ENCODE measurements around the gene TYW1B.
"Not testable (repeated sequence)": the region's sequence is repeated elsewhere in the genome, so short reads cannot be mapped to it uniquely, and the experiment has no call there.

TYW1B gene

DNA sequence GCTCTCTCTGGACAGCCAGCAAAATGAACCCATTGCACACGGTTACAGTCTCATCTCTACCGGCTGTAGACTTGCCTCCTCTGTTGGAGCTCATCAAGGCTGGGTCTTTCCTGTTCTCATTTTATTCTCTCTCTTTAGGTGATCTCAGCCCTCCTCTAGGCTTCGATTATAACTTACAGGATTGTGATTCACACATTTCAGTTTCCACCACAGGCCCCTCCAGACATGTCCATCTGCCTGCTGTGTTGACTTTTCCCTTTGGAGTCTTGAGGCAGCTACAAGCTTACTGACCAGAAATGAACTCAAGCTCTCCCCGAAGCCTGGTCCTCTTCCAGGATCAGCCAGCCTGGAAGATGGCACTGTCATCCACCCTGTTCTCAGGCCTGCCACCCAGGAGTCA, 268.5 kb downstream of the TYW1B start:
- not testable (repeated sequence) for DNase-seq (ENCODE audit: low spot score)

DNA sequence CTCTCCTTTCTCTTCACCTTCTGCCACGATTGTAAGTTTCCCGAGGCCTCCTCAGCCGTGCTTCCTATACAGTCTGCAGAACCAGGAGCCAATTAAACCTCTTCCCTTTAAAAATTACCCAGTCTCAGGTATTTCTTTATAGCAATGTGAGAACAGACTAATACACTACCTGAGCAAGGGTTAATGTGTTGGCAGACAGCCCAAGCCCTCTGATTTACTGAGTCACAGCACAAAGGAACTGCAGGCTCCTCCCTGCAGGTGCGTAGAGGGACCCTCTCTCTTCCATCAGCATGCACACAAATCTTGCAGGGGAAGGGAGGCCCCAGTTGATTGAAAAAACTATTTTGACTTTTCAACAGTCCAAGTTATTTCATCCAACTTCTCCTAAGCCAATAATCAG, 271.3 kb downstream of the TYW1B start:
- DNase-seq (ENCODE audit: low spot score): not testable (repeated sequence)

DNA sequence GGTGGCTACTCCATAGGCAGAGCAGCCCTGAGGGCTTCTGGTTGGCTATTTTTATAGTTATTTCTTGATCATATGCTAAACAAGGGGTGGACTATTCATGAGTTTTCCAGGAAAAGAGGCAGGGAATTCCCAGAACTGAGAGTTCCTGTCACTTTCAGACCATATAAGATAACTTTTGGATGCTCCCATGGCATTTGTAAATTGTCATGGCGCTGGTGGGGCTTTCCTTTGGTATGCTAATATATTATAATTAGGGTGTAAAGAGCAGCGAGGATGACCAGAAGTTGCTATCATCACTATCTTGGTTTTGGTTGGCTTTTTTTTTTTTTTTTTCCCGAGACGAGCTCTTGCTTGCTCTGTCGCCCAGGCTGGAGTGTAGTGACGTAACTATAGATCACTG, 272.8 kb downstream of the TYW1B start:
- DNase-seq (ENCODE audit: low spot score): not testable (repeated sequence)

DNA sequence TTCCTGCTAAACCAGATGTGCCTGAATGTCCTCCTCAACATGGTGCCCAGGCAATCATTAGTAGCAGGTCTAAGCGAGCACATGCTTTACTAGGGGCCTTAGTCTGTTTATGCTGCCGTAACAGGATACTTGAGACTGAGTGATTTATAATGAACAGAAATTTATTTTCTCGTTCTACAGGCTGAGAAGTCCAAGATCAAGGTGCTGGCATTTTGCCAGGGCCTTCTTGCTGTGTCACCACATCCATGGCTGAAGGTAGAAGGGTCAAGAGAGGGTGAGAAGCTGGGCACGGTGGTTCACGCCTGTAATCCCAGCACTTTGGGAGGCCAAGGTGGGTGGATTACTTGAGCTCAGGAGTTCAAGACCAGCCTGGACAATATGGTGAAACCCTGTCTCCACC, 273.6 kb downstream of the TYW1B start:
- not testable (repeated sequence) for DNase-seq (ENCODE audit: low spot score)

DNA sequence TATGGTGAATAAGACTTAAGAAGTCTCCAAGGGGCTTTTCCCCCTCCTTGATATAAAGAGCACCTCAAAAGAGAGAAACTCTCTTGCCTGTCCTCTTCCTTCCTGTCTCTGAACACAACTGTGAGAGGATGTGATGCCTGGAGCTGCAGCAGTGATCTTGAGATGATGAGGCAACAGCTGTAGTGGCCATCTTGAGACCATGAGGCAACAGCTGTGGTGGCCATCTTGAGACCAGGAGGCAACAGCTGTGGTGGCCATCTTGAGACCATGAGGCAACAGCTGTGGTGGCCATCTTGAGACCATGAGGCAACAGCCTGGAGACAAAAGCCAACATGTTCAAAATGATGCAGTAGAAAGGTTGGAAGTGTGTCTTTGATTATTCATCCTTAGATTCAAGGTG, 277.5 kb downstream of the TYW1B start:
- DNase-seq (ENCODE audit: low spot score): not testable (repeated sequence)

DNA sequence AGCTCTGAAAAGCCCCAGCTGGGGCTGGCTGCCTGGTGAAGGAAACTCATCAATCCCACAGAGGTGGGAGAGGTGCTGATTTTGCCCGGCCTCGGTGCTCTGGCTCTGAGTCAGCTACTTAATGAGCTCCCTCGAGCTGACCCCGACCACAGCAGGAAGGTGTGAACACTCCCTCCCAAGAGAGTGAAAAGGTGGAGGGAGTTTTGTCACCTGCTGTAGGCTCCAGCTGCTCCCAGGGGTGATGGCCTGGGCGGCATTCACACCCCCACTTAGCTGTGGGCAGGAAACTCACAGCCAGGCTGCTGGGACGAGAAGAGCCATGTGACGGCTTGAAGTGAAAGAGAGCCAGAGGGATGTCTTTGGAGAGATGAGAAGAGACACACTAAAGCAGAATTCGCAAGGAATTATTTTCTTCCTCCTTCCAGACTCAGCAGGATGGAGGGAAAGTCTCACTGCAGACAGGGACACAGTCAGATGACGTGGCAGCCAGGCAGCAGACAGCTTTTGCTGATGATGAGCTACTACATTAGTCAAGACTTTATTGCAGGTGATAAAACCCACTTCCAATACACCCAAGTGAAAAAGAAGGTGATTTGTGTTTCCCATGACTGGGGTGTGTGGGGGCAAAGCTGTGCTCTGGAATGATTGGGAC, 281.3 kb downstream of the TYW1B start:
- DNase-seq (ENCODE audit: low spot score): not testable (repeated sequence)

DNA sequence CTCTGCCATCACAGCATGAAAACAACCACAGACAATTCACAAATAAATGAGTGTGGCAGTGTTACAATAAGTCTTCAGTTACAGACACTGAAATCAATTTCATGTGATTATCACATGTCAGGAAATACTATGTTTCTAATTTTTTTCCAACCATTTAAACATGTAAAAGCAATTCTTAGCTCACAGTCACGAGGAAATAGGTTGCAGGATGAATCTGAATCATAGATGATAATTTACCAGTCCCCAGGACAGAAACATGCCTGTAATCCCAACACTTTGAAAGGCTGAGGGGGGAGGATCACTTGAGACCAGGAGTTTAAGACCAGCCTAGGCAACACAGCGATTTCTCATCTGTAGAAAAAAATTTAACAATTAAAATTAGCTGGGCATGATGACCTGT, 283.5 kb downstream of the TYW1B start:
- DNase-seq (ENCODE audit: low spot score): not testable (repeated sequence)

DNA sequence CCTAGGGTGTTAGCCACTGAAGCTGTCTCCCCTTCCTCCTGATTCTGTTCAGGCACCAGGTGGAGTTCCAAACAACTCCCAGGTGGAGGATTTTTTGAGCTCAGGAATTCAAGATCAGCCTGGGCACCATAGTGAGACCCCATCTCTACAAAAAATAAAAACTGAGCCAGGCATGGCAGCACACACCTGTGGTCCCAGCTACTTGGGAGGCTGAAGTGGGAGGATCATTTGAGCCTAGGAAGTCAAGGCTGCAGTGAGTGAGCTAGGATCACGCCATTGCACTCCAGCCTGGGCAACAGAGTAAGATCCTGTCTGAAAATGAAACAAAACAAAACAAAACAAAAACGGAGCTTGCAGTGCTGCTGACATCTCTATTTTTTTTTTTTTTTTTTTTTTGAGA, 287.1 kb downstream of the TYW1B start:
- no peak for DNase-seq (ENCODE audit: low spot score)

DNA sequence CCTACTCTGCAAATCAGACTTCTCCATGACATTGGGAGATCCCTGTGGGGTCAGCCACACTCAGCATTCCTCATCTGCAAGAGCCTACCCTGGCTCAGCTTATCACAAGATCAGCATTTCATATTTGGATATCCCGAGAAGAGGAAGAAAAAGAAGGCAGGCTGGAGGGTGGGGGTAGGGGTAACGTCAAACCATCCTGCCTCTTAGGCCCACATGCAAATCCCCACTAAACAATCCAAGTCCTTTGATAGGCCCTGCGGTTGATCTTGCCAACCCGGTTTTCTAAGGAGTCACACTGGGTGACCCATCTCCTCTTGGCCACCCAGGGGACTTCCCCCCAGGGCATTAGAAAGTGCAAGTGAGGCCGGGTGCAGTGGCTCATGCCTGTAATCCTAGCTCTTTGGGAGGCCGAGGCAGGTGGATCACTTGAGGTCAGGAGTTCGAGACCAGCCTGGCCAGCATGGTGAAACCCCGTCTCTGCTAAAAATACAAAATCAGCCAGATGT, 287.8 kb downstream of the TYW1B start:
- DNase-seq (ENCODE audit: low spot score): no peak

DNA sequence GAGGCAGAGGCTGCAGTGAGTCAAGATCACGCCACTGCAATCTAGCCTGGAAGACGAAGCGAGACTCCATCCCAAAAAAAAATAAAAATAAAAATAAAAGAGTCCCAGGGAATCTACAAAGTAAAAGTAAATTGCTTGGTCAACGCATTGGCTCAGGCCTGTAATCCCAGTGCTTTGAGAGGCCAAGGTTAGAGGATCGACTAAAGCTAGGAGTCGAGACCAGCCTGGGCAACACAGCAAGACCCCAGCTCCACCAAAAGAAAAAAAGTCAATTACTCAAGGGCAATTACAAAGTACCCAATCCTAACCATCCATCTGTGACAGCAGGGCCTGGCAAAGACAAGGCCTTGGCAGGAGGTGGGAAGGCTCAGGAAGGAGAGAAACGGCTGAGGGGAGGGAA, 288.3 kb downstream of the TYW1B start:
- no peak for DNase-seq (ENCODE audit: low spot score)

DNA sequence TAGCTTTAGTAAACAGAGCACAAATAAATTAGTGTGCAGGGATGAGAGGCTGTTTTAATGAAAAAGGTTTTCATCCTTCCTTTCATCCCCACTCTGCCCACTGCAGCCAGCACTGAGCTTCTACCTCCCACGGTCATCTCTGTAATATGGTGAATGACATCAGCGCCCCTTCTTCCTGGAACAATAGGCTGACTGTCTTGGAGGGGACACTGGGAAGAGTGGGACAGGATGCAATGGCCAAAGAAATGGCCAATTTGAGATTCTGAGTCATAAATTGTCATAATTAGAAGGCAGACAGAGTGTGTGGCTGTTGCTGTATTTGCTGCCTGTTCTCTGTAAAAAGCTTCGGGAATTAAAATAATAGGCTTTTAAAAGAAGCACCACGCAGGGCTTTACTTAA, 289.1 kb downstream of the TYW1B start:
- DNase-seq (ENCODE audit: low spot score): no peak

DNA sequence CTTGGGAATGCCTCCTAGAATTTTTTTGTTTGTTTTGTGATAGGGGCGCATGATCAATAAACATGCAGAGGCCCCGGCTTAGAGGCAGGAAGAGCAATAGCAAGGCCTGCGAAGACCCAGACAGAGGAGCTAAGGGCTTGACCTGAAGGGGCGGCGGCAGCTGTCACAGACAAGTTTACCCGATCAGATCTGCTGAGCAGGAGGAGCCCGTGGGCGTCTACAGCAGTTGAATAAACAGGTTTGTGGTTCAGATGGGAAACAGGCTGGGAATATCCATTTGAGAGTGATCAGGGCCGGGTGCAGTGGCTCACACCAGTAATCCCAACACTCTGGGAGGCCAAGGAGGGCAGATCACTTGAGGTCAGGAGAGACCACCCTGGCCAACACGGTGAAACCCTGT, 289.9 kb downstream of the TYW1B start:
- no peak for DNase-seq (ENCODE audit: low spot score)

DNA sequence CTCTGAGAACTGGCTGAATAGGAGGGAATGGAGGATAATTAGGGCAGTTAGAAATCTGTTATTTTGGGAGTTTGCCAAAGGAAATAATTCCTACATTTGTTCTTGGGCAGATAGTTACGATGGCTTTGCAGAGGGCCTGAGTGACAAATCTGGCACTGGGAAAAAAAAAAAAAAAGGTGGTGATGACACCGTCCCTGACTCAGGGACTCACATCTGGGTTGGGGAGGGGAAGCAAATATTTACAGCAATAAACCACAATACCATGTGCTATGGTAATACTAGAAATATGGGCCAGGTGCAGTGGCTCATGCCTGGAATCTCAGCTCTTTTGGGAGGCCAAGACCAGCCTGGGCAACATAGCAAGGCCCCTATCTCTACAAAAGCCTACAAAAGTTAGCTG, 292.0 kb downstream of the TYW1B start:
- not testable (repeated sequence) for DNase-seq (ENCODE audit: low spot score)

DNA sequence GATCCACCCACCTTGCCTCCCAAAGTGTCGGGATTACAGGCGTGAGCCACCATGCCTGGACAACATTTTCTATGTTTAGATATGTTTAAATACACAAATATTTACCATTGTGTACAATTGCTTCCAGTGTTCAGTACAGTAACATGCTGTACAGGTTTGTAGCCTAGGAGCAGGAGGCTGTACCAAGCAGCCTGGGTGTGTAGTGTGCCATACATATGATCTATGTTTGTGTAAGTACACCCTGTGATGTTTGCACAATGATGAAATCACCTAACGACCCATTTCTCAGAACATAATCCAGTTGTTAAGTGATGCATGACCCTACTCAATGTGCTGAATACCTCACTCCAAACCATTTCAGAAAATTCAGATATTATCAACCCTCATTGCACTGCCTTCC, 297.0 kb downstream of the TYW1B start:
- DNase-seq (ENCODE audit: low spot score): not testable (repeated sequence)

Small RNA genes within 50 kb of the gene (small RNA-seq; reads per million reads assigned to genes)
- gene AC211469.2 (0 reads per million in 2 experiments), gene MIR4650-2 (0 reads per million in 2 experiments), gene RN7SL377P (0 reads per million in 2 experiments), gene RN7SL625P (0 to 0.09 reads per million in 2 experiments)

All from SK-N-DZ (cell line).